Testis (tissue), 2 donors: Measurements from ENCODE around the gene MYO5B.

Experiments used
- CTCF ChIP-seq, 3 experiments: fragments of 450-650 bp in 2 of 3; fragments of 200-600 bp in 1 of 3; sonication (generic) in 1 of 3; IDR thresholded peaks; one replicate each; pipeline ENCODE4 v1.5.1; 2016 to 2019; ENCODE audit warnings: antibody characterized with exemption in 3 of 3, mild to moderate bottlenecking in 2 of 3, moderate library complexity in 1 of 3
- POLR2A ChIP-seq: fragments of 450-650 bp; IDR thresholded peaks from one replicate; pipeline ENCODE4 v1.6.1; 2017; ENCODE audit warnings: antibody characterized with exemption, mild to moderate bottlenecking, moderate library complexity

DNA sequence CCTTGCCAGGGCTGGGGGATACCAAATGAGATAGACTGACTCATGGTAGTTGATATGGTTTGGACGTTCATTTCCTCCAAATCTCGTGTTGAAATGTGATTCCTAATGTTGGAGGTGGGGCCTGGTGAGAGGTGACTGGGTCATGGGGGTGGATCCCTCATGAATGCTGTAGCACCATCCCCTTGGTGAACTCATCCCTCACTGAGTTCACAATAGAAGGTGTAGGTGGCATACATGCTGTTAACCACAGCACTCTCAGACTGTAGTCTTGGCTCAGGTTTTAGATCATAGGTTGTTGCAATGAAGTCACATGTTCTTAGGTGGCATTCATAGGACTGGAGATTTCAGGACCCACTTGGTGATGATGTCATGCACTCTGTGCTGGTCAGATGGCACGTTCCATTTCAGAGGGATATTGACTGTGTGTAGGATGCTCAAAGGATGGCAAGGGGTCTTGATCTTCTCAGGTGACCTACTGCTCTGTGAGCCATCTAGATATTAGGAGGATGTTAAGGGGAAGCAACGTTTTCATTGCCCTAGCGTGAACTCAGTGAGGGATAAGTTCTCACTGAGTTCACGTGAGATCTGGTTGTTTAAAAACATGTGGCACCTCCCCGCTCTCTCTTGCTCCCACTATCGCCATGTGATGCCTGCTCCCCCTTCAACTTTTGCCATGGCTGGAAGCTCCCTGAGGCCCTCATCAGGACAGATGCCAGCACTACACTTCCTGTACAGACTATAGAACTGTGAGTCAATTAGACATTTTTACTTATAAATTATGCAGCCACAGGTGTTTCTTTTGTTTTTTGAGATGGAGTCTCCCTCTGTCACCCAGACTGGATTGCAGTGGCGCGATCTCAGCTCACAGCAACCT is 307.8 kb downstream of the MYO5B start:
- TF ChIP-seq CTCF (IDR thresholded peaks at IDR 0.05) (no peak), POLR2A (no peak)
